Heart left ventricle (tissue), 13 donors: ENCODE results near the gene EFS.

Experiments
- CTCF ChIP-seq, 12 donors: fragments of 200-600 bp; sonication (generic) in 4 of 12; IDR thresholded peaks; one replicate each; pipeline versions ENCODE4 v1.5.0 to v1.8.0; 2018 to 2022; ENCODE audit warnings: antibody characterized with exemption in 12 of 12, mild to moderate bottlenecking in 5 of 12
- POLR2A ChIP-seq, 2 donors: fragments of 450-650 bp; IDR thresholded peaks; one replicate each; pipeline ENCODE4 v1.6.1; 2017; ENCODE audit warnings: antibody characterized with exemption in 2 of 2, mild to moderate bottlenecking in 2 of 2, moderate library complexity in 2 of 2
- donor health status: ischemic (EF 13 %, LVEDD 7.1; RV severe dilation, severe dysfunction).
- donor health status: DM: no; HTN: yes; CAD: no.
- donor health status: DM: no; HTN: no; CAD: no.
- donor health status: ischemic (EF 25% LVEDD 6.9; RV normal size, moderate dysfunction).
- donor health status: ischemic (EF 25% LVEDD 5.7; RV mildly dilated, moderate dysfunction).
- donor health status: ischemic (EF 35%, LVEDD 5.7; RV mildly dilated, moderate dysfunction).
- donor health status: nonischemic (EF 11% LVEDD 7.7; RV severe dilation, severe dysfunction).
- donor health status: DM: yes; HTN: yes; CAD: no.
- donor health status: PGD.
- donor health status: ischemic (EF 29% LVEDD 5.4; RV normal size, mild dysfunction).
- donor health status: nonischemic (EF 23%, LVEDD 6.1; RV moderate dilation, normal function).

GRCh38 chr14:23359722-23360447 is 5.1 kb downstream of the EFS start:
- TF ChIP-seq CTCF (IDR thresholded peaks at IDR 0.05) (no peak), POLR2A (IDR thresholded peaks at IDR 0.05) (no peak)
